Progenitor cell of endocrine pancreas (in vitro differentiated cells): ENCODE data around the gene LRBA. TPM values are rescaled to one million over a fixed set of nuclear protein-coding genes. Genes with fewer than 3 reads are reported as not detected.

Experiments
- DNase-seq: peaks from one replicate; pipeline ENCODE4 v3.0.0; 2021; ENCODE audit warnings: low spot score; ENCODE audit not compliant: unreplicated experiment
- H3K27ac Mint-ChIP-seq: 2 replicates; pipeline ENCODE4 v1.8.0; 2021; ENCODE audit warnings: mild to moderate bottlenecking, moderate library complexity, mixed read lengths
- H3K27me3 Mint-ChIP-seq: 2 replicates; pipeline ENCODE4 v1.8.0; 2021; ENCODE audit warnings: mixed read lengths
- H3K36me3 Mint-ChIP-seq: 2 replicates; pipeline ENCODE4 v1.8.0; 2022; ENCODE audit warnings: mixed read lengths; ENCODE audit not compliant: insufficient read depth
- H3K4me1 Mint-ChIP-seq: 2 replicates; pipeline ENCODE4 v1.8.0; 2021; ENCODE audit warnings: low read depth, mixed read lengths
- H3K4me3 Mint-ChIP-seq: 2 replicates; pipeline ENCODE4 v1.8.0; 2021; ENCODE audit warnings: low read depth, mild to moderate bottlenecking, moderate library complexity, mixed read lengths
- H3K9me3 Mint-ChIP-seq: 2 replicates; pipeline ENCODE4 v1.8.0; 2021; ENCODE audit warnings: low read depth, mixed read lengths
- total RNA-seq: library from RNA; stranded (reverse); gene quantifications from 2 replicates; pipeline ENCODE4 v1.2.1, GENCODE V29; 2021
- TF ChIP-seq, protein P1 (sequence below): fragments of 200-600 bp; sonication (generic); IDR thresholded peaks from one replicate; pipeline ENCODE4 v1.5.0; 2021; ENCODE audit warnings: antibody characterized with exemption, mild to moderate bottlenecking; ENCODE audit not compliant: unreplicated experiment

The LRBA gene
- total RNA-seq, 1 donor from 2014 or later: 95.2 TPM

DNA sequence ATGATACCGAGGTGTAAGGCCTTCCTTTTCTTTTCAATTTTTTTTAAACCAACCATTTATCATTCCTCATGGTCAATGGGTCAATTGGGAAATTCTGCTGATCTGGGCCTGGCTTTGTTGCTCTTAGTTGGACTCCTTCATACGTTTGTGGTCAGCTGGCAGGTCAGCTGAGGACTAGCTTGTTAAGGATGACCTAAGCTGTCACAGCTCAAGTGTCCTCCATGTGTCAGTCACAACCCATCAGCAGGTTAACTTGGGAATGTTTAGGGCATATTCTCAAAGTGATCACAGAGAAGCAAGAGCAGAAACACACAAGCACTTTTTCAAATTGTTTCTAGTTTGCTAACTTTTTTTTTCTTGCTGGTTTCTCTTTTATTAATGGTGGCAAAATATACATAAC lies 550.6 kb downstream of the LRBA start:
- Mint-ChIP-seq H3K27ac (peak overlapping the region; percentile 3), H3K36me3 (peaks cover 1% of the 10 kb centered on the region), H3K4me1 (no peaks in the 10 kb centered on the region), H3K4me3 (no peak overlapping the region), H3K27me3 (no peaks in the 10 kb centered on the region), H3K9me3 (no peaks in the 10 kb centered on the region)
- TF ChIP-seq, protein P1, sequence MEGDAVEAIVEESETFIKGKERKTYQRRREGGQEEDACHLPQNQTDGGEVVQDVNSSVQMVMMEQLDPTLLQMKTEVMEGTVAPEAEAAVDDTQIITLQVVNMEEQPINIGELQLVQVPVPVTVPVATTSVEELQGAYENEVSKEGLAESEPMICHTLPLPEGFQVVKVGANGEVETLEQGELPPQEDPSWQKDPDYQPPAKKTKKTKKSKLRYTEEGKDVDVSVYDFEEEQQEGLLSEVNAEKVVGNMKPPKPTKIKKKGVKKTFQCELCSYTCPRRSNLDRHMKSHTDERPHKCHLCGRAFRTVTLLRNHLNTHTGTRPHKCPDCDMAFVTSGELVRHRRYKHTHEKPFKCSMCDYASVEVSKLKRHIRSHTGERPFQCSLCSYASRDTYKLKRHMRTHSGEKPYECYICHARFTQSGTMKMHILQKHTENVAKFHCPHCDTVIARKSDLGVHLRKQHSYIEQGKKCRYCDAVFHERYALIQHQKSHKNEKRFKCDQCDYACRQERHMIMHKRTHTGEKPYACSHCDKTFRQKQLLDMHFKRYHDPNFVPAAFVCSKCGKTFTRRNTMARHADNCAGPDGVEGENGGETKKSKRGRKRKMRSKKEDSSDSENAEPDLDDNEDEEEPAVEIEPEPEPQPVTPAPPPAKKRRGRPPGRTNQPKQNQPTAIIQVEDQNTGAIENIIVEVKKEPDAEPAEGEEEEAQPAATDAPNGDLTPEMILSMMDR: no peak
- DNase-seq: no peak

DNA sequence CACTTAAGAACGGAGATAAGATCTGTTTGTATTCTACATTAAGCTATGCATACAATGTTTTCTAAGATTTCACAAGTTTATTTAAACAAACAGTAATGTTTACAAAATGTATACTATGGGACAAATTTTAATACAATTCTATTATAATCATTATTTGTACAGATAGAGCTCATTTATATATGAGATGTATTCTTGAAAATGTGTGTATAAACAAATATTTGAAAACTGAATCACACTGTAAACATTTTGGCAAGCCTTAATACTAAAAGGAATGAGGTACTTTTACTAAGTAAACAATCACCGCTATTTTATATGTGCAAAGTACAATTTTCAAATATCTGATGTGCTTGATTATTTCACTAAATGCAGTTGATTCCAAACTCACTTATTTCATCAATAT lies 552.3 kb downstream of the LRBA start:
- no peaks in the 10 kb centered on the region for H3K4me1 Mint-ChIP-seq
- H3K9me3 Mint-ChIP-seq: no peaks in the 10 kb centered on the region
- H3K36me3 Mint-ChIP-seq: peaks cover 1% of the 10 kb centered on the region
- no peak for DNase-seq
- no peaks in the 10 kb centered on the region for H3K27me3 Mint-ChIP-seq
- no peak overlapping the region for H3K4me3 Mint-ChIP-seq
- TF ChIP-seq, protein P1: no peak
- no peak overlapping the region for H3K27ac Mint-ChIP-seq

DNA sequence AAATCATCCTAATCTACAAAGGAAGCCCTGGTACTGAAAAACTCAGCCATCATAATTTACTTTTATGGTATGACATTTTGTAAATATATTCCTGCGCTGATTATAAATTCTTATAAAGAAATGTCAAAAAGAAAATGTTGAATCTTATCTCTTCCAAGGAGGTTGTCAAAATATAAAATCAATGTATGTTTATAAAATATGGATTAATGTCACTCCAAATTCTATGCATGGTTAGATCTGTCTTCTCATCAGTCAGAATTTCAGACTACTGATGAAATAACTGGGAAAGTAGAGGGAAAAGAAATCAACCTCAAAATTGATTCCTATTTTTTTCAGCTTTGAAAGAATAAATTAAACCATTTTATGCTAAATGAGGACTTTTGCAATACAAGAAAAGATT lies 553.1 kb downstream of the LRBA start:
- Mint-ChIP-seq H3K4me1 (no peaks in the 10 kb centered on the region), H3K9me3 (no peaks in the 10 kb centered on the region), H3K4me3 (no peak overlapping the region), H3K27me3 (no peaks in the 10 kb centered on the region), H3K36me3 (peaks cover 1% of the 10 kb centered on the region), H3K27ac (no peak overlapping the region)
- DNase-seq: no peak
- TF ChIP-seq, protein P1: no peak

DNA sequence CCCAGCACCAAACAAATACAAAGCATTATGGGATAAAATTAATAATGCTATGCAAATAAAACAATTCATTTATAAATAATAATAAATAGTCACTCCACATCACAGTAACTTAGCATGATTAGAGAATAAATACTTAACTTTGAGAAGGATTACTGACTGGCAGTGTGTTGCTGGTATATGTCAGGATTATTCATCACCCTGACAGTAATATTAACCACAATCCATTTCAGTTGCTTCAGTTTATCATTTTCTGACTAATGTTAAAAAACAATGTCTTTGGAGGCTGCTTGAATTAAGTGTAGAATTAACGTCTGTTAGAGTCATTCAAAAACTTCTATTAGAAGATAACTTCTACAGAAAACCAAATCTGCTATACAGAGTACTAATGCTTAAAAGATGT lies 557.3 kb downstream of the LRBA start:
- no peaks in the 10 kb centered on the region for H3K4me1 Mint-ChIP-seq
- peaks cover 10% of the 10 kb centered on the region for H3K36me3 Mint-ChIP-seq
- TF ChIP-seq, protein P1: no peak
- no peak for DNase-seq
- peaks cover 11% of the 10 kb centered on the region for H3K9me3 Mint-ChIP-seq
- H3K27ac Mint-ChIP-seq: no peak overlapping the region
- H3K4me3 Mint-ChIP-seq: no peak overlapping the region
- H3K27me3 Mint-ChIP-seq: no peaks in the 10 kb centered on the region

DNA sequence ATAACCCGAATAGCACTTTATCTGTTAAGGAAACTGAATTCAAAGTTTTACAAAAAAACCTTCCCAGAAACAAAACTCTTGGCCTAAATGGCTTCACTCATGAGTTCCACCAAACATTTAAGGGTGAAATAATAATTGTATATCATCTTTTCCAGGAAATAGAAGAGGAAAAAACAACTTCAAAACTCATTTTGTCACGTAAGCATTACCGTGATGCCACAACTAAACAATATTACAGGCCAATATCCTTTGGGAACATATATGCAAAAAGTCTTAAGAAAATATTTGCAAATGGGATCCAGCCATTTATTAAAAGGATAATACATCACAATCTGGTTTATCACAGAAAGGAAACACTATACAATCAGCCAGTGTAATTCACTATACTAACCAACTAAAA lies 563.2 kb downstream of the LRBA start:
- Mint-ChIP-seq H3K9me3 (peaks cover 11% of the 10 kb centered on the region), H3K4me1 (no peaks in the 10 kb centered on the region), H3K27ac (no peak overlapping the region), H3K4me3 (no peak overlapping the region), H3K27me3 (no peaks in the 10 kb centered on the region), H3K36me3 (peaks cover 14% of the 10 kb centered on the region)
- DNase-seq: no peak
- TF ChIP-seq, protein P1: no peak

DNA sequence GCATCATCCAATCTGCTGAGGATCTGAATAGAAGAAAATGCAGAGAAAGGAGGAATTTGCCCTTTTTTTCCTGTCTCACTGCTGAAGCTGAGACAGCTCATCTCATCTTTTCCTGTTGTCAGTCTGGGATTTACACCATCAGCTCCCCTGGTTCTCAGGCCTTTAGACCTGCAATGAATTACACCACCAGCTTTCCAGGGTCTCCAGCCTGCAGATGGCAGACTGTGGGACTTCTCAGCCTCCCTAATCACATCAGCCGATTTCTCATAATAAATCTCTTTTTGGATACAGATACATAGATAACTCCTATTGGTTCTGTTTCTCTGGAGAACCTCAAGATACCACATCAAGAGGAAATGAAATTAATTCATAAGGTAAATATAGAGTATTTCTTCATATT lies 567.7 kb downstream of the LRBA start:
- no peak for DNase-seq
- Mint-ChIP-seq H3K4me3 (no peak overlapping the region), H3K4me1 (no peaks in the 10 kb centered on the region), H3K27me3 (no peaks in the 10 kb centered on the region), H3K9me3 (no peaks in the 10 kb centered on the region), H3K27ac (no peak overlapping the region), H3K36me3 (peaks cover 5% of the 10 kb centered on the region)
- TF ChIP-seq, protein P1: no peak
